22Rv1 (cell line): ENCODE results near the gene LRRC58.
A peak's percentile ranks its signal among the peaks of the same experiment; 100 is the strongest.
"Not testable (repeated sequence)": the region's sequence is repeated elsewhere in the genome, so short reads cannot be mapped to it uniquely, and the experiment has no call there.

Experiments
- H3K27ac ChIP-seq: fragments of 450-650 bp; 2 replicates; pipeline ENCODE4 v1.5.1; 2017
- ZFX ChIP-seq: fragments of 450-650 bp; IDR thresholded peaks from 2 replicates; pipeline ENCODE4 v1.6.1; 2017; ENCODE audit warnings: antibody characterized with exemption, borderline replicate concordance
- TF ChIP-seq, protein P1 (sequence below): fragments of 450-650 bp; IDR thresholded peaks from 2 replicates; pipeline ENCODE4 v1.5.1; 2017; ENCODE audit warnings: mild to moderate bottlenecking

Gene LRRC58

DNA sequence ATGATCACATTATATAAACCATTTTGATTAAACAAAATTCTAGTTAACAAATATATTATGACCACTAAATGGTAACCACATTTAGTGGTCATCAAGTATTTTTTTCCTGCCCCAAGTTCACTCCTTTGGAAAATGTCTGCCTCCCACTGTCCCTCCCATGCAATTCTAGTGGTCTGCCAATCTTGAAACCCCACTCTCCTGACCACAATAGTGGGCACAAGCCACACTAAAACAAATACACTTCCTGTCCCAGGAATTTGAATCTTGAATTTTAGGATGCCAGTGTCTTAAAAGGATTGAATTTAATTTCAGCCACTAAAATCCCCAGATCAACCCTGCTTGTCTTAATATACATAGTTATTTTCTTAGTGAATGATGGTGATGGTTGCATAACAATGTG is 50.2 kb downstream of the LRRC58 start:
- no peak for TF ChIP-seq ZFX
- TF ChIP-seq, protein P1, sequence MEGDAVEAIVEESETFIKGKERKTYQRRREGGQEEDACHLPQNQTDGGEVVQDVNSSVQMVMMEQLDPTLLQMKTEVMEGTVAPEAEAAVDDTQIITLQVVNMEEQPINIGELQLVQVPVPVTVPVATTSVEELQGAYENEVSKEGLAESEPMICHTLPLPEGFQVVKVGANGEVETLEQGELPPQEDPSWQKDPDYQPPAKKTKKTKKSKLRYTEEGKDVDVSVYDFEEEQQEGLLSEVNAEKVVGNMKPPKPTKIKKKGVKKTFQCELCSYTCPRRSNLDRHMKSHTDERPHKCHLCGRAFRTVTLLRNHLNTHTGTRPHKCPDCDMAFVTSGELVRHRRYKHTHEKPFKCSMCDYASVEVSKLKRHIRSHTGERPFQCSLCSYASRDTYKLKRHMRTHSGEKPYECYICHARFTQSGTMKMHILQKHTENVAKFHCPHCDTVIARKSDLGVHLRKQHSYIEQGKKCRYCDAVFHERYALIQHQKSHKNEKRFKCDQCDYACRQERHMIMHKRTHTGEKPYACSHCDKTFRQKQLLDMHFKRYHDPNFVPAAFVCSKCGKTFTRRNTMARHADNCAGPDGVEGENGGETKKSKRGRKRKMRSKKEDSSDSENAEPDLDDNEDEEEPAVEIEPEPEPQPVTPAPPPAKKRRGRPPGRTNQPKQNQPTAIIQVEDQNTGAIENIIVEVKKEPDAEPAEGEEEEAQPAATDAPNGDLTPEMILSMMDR = no peak

DNA sequence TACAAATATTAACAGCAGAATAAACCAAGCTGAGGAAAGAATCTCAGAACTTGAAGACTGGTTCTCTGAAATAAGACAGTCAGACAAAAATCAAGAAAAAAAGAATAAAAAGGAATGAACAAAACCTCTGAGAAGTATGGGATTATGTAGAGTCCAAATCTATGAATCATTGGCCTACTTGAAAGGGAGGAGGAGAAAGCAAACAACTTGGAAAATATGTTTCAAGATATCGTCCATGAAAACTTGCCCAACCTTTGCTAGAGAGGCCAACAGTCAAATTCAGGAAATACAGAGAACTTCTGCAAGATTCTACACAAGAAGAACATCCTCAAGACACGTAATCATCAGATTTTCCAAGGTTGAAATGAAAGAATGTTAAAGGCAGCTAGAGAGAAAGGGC is 57.6 kb downstream of the LRRC58 start:
- H3K27ac ChIP-seq = not testable (repeated sequence)

More for the DNA sequence above, 50.2 kb downstream of the LRRC58 start:
- no peak overlapping the region for H3K27ac ChIP-seq

DNA sequence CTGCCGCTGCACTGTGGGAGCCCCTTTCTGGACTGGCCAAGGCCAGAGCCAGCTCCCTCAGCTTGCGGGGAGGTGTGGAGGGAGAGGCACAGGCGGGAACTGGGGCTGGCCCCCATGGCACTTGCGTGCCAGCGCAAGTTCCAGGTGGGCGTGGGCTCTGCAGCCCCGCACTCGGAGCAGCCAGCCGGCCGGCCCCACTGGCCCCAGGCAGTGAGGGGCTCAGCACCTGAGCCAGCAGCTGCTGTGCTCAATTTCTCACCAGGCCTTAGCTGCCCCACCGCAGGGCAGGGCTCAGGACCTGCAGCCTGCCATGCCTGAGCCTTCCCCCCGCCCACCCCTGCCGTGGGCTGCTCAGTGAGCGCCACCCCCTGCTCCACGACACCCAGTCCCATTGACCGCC is 59.5 kb downstream of the LRRC58 start:
- TF ChIP-seq, protein P1 = no peak
- TF ChIP-seq ZFX = no peak

DNA sequence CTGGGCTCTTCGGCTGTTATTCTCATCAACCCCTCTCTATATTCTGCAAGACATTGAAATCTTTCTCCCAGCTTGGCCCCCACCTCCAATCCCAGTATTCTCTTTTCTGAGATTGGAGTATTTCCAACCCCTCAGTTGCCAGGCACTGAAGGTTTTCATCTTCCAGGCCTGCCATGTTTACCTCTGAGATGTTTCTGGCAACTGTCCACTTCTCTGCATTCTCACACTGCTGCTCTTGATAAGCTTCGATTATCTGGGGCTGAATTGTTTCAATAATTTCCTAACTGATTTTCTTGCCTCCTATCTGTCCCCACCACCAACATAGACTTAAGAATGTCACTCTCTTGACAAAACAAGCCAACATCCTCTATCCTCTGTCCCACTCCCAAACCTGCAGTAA is 62.7 kb downstream of the LRRC58 start:
- no peak overlapping the region for H3K27ac ChIP-seq
- TF ChIP-seq, protein P1 = no peak
- no peak for TF ChIP-seq ZFX

More for the DNA sequence above, 59.5 kb downstream of the LRRC58 start:
- no peak overlapping the region for H3K27ac ChIP-seq

DNA sequence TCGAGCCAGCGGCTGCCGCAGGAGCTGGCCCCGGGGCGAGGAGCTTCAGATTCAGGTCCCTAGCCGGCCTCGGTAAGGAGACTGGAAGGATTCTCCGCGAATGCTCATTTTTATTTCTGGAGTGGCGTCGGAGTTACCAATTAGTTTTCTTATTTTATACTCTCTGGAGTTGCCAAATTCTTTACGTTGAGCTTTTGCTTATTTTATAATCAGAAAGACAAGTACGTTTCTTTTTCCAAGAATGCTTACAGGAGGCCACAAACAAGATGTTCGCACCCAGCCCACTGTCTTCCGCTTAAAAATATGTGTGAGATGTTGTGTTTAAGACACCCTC is 63.7 kb downstream of the LRRC58 start:
- no peak overlapping the region for H3K27ac ChIP-seq

DNA sequence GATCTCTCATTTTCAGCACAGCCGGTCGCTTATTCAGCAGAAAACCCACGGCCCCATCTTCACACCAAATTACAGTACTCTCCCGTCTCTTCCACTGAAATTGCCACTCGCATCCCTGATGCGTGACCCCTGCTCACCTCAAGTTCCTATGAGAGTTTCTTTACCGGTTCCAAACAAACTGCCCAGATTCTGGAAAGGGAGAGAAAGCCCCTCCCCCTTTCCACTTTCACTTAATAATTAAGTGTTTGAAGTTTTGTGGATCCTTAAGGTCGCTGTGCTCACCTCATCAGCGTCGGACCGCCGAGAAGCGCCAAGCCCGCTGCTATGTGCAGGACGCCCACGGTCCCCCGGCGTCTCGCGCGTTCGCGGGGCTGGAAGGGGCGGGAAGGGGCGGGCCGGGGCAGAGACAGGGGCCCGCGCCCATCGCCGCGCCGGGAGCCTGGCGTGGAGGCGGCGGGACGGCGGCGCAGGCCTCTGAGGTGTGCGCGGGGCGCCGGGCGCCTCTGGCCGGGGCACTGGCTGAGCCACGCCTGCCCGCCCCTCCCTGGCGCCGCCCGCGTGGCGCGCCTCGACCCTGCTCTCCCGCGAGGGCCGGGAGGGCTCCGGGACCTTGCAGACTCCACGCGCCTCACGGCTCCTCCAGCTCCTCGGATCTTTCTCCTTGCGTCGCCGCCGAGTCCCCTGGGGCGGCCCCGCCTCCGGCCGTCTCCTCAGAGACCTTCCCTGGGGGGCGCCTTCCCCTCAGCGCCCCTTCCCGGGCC is 64.2 kb downstream of the LRRC58 start, which contains the start of gene GPR156:
Gene GPR156, minus strand, starts transcription at position 476 of the 761 bp plus-strand sequence. CDS start 41,124 bp downstream, outside the sequence.
- no peak within 1 kb of the TSS for H3K27ac ChIP-seq
- no peak for TF ChIP-seq ZFX
- TF ChIP-seq, protein P1 = peak; percentile 9; the same call in 1 of the 2 replicates

More for the DNA sequence above, 63.7 kb downstream of the LRRC58 start:
- no peak for TF ChIP-seq ZFX
- TF ChIP-seq, protein P1 = no peak

DNA sequence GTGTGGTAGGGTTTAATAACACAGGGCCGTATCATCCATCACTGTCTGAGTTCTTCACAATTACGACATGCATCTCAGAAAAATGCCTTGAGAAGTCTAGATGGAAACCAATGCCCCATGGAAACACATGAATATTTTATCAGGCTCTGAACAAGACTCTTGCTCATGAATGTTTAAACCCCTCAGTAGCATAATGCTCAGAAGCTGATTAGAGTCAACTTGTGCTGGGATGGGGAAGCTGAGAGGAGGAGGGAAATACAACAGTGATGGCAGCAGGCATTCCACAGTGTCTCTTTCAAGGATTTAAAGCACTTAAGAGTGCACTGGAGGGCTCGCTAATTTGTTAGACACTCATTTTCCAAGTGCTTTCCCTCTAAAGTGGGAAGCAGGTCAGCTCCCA is 67.9 kb downstream of the LRRC58 start:
- H3K27ac ChIP-seq = no peak overlapping the region
- TF ChIP-seq ZFX = no peak

DNA sequence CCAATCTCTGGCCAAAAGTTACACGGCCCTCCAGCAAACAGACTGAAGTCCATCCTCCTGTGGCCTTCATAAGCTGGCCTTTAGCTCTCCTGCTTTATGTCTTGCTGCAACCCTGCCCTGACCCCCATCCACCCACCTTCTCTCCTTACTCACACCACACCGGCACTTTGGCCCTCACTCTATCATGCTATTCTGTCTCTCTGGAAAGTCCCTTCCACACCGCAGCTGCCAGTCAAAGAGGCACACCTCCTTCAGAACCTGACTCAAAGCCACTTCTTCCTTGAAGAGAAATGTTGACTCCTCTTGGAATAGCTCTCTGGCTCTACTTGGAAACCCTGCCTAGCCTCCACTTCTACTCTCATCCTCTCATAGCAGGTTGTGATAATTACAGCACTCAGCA is 68.6 kb downstream of the LRRC58 start:
- TF ChIP-seq ZFX = no peak
- TF ChIP-seq, protein P1 = no peak
- no peak overlapping the region for H3K27ac ChIP-seq
